Germinal center (tissue), 1 donor: Measurements from ENCODE around the gene ADH7.
"Not testable (repeated sequence)": the region's sequence is repeated elsewhere in the genome, so short reads cannot be mapped to it uniquely, and the experiment has no call there.

Experiments
- DNase-seq: peaks from one replicate; pipeline ENCODE4 v3.0.0; 2012; ENCODE audit warnings: mixed read lengths, low spot score

ADH7 gene

GRCh38 chr4:99415762-99416161, 19.4 kb downstream of the ADH7 start:
- DNase-seq = not testable (repeated sequence)

- DNase-seq = not testable (repeated sequence)
These were observed 20.2 kb downstream of the ADH7 start for GRCh38 chr4:99414902-99415301.

DNA sequence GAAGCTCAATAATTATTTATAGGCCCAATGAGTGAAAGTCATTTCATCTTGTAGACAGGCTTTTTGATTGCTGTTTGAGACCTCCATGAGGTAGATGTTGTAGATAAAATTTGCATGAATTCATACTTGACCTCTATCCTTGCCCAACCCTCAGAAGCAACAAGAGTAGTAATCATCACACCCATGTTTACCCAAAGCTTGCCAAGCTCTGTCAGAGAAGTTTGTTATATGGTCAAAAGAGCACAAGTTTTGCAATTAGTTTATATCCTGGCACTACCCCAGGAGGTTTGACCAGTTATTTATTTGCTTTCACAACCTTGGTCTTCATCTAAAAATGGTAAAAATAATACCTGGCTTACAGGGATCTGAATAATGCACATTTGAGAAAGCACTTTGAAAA, 20.7 kb downstream of the ADH7 start:
- no peak for DNase-seq

- DNase-seq = no peak
These were observed 22.0 kb downstream of the ADH7 start for GRCh38 chr4:99413140-99413539.

- DNase-seq = no peak
These were observed 24.1 kb downstream of the ADH7 start for GRCh38 chr4:99411041-99411440.

GRCh38 chr4:99410075-99410474, 25.1 kb downstream of the ADH7 start:
- DNase-seq = no peak

GRCh38 chr4:99408346-99408745, 26.8 kb downstream of the ADH7 start:
- DNase-seq = no peak

DNA sequence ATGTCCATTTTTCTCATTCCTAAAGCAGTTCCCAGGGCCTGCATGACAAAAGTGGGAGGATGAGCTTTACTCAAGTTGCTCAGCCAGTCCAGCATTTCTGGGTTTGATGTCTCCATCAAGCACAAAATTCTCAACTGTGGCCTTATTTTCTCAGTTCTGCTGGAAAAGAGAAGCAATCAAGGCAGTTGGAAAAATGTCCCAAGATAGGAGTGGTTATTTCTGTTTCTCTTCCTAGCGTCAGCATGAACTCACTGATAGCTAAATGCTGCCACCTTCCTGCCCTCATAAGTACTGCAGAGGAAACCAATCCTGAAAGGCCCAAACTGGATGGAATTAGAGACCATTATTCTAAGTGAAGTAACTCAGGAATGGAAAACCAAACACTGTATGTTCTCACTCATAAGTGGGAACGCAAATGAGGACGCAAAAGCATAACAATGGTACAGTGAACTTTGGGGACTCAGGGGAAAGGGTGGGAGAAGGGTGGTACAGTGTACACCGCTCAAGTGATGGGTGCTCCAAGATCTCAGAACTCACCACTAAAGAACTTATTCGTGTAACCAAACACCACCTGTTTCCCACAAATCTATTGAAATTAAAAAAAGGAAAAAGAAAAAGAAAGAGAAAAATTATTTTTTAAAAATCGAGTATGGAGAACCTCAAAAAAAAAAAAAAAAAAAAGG, 29.6 kb downstream of the ADH7 start:
- no peak for DNase-seq

DNA sequence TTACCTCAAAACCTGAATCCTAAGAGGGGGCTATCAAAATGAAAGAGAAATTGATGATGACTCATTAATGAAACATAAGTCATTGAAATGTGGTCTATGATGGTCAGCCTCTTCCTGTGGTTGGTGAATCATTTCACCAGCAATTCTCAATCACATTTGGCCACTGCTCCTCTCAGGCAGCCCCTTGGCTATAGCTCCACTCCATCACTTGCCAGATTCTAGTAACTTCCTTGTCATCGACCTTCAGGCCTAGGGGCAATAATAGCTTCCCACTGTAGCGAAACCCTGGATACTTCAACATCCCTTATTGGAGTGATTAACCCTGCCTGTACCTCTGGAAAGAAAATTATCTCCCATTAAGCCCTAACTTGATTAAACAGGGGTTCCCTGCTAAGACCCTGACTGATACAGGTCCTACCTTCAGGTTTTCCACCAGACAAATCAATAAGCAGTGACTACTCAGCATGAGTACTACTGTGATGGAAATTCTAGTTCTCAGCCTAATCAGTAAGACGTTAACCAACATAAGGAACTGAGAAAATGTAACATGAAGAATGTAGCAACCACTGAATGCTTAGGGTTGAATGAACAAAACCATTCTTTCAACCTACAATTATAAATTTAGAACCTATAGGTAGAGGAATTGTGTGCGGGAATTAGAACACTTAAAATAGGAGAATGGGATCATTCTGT, 30.4 kb downstream of the ADH7 start:
- no peak for DNase-seq

DNA sequence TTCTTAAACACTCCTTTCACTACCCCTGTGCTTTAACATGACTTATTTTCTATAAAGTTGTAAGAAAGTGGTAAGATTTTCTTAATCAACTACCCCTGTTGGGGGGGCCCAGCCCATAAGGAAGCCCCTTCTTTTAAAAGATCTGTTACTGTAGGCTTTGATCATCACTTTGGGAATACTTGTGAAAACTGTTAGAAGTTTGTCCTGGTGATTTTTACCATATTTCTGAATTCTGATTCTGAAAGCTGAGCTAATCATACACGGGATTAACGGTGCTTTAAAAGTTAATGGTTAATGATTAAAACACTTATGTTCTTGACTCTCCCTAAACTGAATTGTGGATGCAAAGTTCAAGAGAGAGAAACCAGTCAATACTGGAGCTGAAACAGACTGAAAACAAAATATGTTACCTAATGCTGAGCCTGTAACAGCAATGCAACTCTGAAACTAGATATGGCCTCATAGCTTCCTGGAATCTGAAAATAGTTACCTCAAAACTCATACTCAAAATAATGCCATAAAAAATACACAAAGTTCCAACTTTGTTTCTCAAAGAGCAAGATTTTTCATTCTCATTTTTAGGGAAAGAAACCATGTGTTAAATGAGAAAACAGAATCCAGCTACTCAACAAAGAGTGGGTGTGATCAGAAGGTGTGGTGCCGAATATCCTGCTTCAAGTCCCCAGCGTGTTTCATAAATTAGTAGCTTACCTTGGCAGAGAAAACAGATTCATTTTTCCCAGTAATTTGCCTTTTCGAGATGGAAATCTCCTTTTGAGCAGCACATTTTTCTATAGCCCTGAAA, 31.6 kb downstream of the ADH7 start:
- no peak for DNase-seq

GRCh38 chr4:99402765-99403164, 32.4 kb downstream of the ADH7 start:
- no peak for DNase-seq

DNA sequence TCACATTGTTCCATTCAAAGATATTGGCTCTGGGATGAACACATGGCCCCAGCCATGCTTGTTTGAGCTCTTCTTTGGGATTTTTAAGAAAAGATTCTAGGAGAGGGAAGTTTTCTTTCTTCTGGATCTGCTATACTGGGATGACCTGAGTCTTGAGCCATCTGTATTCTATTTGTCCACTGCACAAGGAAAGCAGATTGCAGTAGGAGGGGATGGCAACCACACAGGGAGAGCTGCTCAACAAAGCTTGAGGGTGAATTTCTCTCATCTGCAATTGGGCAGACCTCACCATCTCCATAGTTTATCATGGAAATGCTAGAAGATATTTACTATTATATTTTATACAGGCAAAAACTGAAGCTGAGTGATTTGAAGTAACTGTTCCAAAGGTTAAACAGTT, 34.3 kb downstream of the ADH7 start:
- no peak for DNase-seq

GRCh38 chr4:99399017-99399416, 36.1 kb downstream of the ADH7 start:
- DNase-seq = no peak

GRCh38 chr4:99395595-99396364, 39.4 kb downstream of the ADH7 start:
- DNase-seq = no peak

DNA sequence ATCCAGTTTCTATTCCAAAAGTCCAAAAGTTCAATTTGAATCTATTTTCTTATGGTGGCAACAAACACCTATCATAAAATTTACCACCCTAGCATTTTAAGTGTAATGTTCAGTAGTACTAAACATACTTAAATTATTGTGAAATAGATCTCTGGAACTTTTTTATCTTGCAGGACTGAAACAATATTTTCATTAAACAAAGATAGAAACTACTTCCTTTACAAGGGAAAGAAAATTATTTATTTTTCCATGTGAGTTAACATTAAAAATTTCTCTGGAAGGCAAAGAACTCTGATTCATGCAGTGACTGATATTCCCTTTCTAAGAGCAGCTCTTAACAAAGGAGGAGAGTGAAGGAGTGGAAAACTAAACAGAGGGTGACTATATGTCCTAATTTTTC, 40.2 kb downstream of the ADH7 start:
- no peak for DNase-seq

DNA sequence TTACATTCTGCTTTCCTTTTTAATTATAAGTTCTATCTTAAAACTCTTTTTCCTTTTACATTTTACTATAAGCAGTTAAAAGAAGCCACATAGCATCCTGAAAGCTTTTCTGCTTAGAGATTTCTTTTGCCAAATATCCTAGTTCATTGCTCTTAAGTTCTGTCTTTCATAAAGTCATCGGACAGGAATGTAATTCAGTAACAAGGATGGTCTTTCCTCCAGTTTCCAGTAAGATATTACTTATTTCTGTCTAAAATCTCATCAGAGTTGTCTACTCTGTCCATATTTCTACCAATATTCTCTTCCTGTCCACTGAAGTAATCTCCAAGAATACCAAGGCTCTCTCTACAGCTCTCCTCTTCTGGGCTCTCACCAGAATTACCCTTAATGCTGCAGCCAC, 45.1 kb downstream of the ADH7 start:
- no peak for DNase-seq

GRCh38 chr4:99389606-99390005, 45.5 kb downstream of the ADH7 start:
- no peak for DNase-seq

GRCh38 chr4:99383833-99384392, 51.2 kb downstream of the ADH7 start:
- no peak for DNase-seq

- no peak for DNase-seq
These were observed 51.7 kb downstream of the ADH7 start for GRCh38 chr4:99383399-99383798.

- DNase-seq = no peak
These were observed 52.3 kb downstream of the ADH7 start for GRCh38 chr4:99382745-99383360.

DNA sequence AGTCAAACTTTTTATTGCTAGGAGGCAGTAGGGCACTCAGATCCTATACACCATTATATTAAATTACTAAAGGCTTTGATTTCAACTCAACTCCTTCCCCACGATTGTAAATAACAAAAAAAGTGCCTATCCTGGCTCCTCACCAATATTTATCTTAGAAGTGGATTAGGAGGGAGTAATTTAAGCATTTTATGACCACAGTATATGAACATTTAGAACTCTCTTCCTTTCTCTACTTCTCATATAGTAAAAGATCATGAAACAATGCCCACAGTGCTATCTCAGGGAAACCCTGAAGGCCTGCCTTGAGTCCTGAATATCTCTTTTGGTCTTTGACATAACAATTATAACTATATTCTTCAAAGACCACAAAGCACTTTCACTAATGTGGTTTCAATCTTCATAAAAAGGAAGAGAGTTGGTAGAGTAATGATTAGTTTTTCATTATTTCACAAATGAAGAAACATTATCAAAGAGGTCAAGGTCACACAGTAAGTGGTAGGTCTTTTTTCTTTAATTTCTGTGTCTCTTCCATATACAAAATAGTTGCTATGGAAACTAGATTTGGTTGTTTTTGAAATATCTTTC, 53.5 kb downstream of the ADH7 start:
- no peak for DNase-seq
